Testis (tissue), 3 donors: ENCODE data around the gene TRMT2A. TPM values are rescaled to one million over a fixed set of nuclear protein-coding genes. Genes with fewer than 3 reads are reported as not detected.
A peak's percentile ranks its signal among the peaks of the same experiment; 100 is the strongest.

Source experiments
- DNase-seq: peaks from one replicate; pipeline ENCODE4 v3.0.0-alpha.2; 2019
- H3K27ac ChIP-seq, 2 donors: fragments of 200-600 bp; sonication (generic); one replicate each; pipeline ENCODE4 v1.5.1; 2019
- H3K27me3 ChIP-seq: fragments of 200-600 bp; sonication (generic); one replicate; pipeline ENCODE4 v1.5.1; 2019
- H3K36me3 ChIP-seq: fragments of 200-600 bp; sonication (generic); one replicate; pipeline ENCODE4 v1.5.1; 2017; ENCODE audit warnings: low read depth; ENCODE audit errors: missing control alignments
- H3K4me1 ChIP-seq: fragments of 200-600 bp; sonication (generic); one replicate; pipeline ENCODE4 v1.5.1; 2019
- H3K4me3 ChIP-seq, 2 donors: fragments of 200-600 bp; sonication (generic); one replicate each; pipeline ENCODE4 v1.5.1; 2017 to 2019
- H3K9me3 ChIP-seq: fragments of 200-600 bp; sonication (generic); one replicate; pipeline ENCODE4 v1.5.1; 2017
- POLR2A ChIP-seq: fragments of 450-650 bp; IDR thresholded peaks from one replicate; pipeline ENCODE4 v1.6.1; 2017; ENCODE audit warnings: antibody characterized with exemption, mild to moderate bottlenecking, moderate library complexity
- WGBS, 2 donors: methylation state at CpG; one replicate each; pipeline ENCODE4 v1.1.5; 2018; 5-methylcytosine and 5-hydroxymethylcytosine counted together
- intact Hi-C: fragments of 100-400 bp; cut with DNase I; formaldehyde crosslinking; loops from one replicate; pipeline ENCODE4 v1.15.1; 2023; ENCODE audit warnings: low total_unique reads
- polyA plus RNA-seq: library from polyadenylated mRNA; stranded (reverse); fragments of 350-450 nt; fragmentation: Illumina TruSeq; extraction: RNeasy Lipid Tissue Mini Kit (QIAGEN cat#74804); gene quantifications from one replicate; pipeline ENCODE4 v1.2.3, GENCODE V29; 2014; ENCODE audit warnings: low read depth, low replicate concordance; ENCODE audit not compliant: insufficient read depth
- total RNA-seq, 2 donors: library from RNA; depleted of rRNA; stranded (reverse); fragments of >200 nt; gene quantifications; one replicate each; pipeline ENCODE4 v1.2.3, GENCODE V29; 2016
- TF ChIP-seq, protein P1 (sequence below), 3 experiments: fragments of 450-650 bp in 2 of 3; fragments of 200-600 bp in 1 of 3; sonication (generic) in 1 of 3; IDR thresholded peaks; one replicate each; pipeline ENCODE4 v1.5.1; 2016 to 2019; ENCODE audit warnings: antibody characterized with exemption in 3 of 3, mild to moderate bottlenecking in 2 of 3, moderate library complexity in 1 of 3

Gene TRMT2A
- total and polyA plus RNA-seq, 3 donors from 2014 or later: 82.7 to 122 (median 97.2) TPM

DNA sequence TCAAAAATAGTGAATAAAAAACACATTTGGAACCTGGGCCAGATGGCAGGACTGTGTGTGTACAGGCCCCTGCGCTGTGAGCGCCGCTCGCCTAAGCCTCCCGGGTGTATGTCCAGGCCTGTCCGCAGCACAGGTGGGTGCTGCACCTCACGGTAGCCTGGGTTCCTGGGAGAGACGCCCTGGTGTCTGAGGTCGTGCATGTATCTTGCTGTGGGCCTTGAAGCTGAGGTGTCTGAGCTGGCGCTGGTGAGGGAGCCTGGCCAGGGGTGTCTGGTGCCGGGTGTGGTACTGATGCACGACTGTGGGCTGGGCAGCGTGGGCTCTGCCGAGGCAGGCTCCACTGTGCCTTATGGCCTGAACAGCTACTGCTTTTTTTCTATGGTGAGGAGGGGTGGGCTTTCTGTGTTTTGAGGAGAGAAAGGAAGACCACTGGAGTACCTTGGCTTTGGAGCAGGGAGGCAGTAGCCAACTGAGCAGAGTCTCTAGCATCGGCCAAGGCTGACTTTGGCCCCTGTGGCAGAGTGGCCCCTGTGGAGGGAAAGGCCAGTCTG lies 10.4 kb upstream of the TRMT2A start:
- Histone ChIP-seq H3K36me3 (no peaks in the 10 kb centered on the region), H3K4me3 (no peak overlapping the region), H3K9me3 (no peaks in the 10 kb centered on the region), H3K27ac (no peak overlapping the region), H3K27me3 (no peaks in the 10 kb centered on the region), H3K4me1 (peaks cover 18% of the 10 kb centered on the region)
- intact Hi-C loops: no loop called here
- DNase-seq: no peak
- TF ChIP-seq, protein P1, sequence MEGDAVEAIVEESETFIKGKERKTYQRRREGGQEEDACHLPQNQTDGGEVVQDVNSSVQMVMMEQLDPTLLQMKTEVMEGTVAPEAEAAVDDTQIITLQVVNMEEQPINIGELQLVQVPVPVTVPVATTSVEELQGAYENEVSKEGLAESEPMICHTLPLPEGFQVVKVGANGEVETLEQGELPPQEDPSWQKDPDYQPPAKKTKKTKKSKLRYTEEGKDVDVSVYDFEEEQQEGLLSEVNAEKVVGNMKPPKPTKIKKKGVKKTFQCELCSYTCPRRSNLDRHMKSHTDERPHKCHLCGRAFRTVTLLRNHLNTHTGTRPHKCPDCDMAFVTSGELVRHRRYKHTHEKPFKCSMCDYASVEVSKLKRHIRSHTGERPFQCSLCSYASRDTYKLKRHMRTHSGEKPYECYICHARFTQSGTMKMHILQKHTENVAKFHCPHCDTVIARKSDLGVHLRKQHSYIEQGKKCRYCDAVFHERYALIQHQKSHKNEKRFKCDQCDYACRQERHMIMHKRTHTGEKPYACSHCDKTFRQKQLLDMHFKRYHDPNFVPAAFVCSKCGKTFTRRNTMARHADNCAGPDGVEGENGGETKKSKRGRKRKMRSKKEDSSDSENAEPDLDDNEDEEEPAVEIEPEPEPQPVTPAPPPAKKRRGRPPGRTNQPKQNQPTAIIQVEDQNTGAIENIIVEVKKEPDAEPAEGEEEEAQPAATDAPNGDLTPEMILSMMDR (IDR thresholded peaks at IDR 0.05): no peak
- TF ChIP-seq POLR2A: no peak
- 87% methylated on average over 10 to 15 of the region's 15 CpGs for WGBS, 2 donors

DNA sequence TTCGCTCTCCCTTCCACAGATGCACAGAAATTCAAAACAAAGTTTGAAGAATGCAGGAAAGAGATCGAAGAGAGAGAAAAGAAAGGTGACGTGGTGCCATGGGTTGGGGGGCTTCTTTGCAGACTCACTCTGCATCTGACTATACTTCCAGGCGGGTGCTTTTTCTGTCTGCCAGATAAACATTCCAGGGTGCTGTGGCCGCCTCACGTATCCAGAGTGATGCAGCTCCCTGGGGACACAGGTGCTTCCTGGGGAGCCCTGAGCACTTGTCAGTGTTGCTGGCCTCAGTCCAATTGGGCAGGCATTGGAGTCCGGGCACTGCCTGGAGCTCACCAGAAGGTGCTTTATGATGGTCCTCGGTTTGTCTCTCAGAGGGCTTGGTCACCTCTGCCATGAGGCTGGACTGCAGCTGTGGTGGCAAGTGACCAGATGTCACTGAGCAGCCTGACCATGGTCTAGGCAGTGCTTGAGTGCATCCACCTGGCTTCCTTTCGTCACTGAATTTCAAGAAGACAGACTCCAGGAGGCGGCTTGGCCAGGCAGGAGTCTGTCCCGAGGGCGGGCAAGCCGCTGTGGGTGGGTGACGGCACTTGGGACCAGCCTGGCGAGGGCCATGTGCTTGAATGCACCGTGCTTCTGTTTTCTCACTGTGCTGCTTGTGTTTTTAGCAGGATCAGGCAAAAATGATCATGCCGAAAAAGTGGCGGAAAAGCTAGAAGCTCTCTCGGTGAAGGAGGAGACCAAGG lies 9.4 kb upstream of the TRMT2A start:
- 82 to 84% methylated on average over 15 to 19 of the region's 19 CpGs for WGBS, 2 donors
- intact Hi-C loops: no loop called here

DNA sequence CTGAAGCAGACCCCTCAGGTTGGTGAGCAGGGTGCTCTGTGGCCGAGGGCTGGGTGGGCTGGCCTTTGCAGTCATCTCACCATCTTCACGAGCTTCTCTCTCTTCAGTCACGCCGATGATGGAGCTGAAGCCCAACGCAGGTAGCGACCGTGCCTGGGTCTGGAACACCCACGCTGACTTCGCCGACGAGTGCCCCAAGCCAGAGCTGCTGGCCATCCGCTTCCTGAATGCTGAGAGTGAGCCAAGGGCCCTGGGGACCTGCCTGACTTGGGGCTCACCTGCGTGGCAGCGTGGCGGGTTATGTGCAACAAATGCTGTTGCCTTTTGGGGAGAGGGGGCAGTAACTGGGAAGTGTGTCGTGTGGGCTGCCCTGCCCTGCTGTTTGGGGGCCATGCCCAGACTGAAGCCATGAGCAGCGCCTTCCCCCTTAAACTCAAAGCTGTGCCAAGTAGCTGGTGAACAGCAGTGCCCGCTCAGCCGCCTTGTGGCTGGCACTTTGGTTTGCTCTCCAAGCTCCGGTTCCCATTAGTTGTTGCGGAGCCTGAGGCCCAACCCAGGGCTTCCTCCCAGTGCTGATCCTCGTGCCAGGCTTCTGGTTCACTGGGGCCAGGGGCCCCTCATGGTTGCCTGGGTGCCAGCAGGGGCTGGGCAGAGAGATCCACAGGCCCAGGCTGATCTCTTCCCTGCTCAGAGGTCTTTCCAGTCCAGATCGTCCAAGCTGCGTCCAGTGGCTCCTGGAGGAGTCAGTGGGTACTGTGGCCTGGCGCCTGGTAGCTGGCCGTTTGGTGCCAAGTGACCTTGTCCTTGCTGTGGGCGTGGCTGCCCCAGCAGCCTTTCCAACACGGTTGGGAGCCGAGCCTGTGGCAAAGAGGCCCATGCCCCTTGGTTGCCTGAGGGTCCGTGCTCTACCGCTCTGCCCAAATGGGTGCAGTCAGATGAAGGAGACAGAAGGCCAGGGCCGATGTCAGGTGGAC lies 8.5 kb upstream of the TRMT2A start:
- H3K4me3 ChIP-seq: no peak overlapping the region
- H3K36me3 ChIP-seq: no peaks in the 10 kb centered on the region
- 82 to 89% methylated on average over 27 to 32 of the region's 32 CpGs for WGBS, 2 donors
- no peaks in the 10 kb centered on the region for H3K9me3 ChIP-seq
- TF ChIP-seq, protein P1 (IDR thresholded peaks at IDR 0.05): no peak
- TF ChIP-seq POLR2A: no peak
- H3K27me3 ChIP-seq: no peaks in the 10 kb centered on the region
- peak; percentile 77 for DNase-seq
- H3K27ac ChIP-seq: peak overlapping the region in 1 of 2 donors; percentile 17
- intact Hi-C loops: no loop called here
- H3K4me1 ChIP-seq: peaks cover 14% of the 10 kb centered on the region

More for the DNA sequence above, 9.4 kb upstream of the TRMT2A start:
- no peak overlapping the region for H3K4me3 ChIP-seq
- no peak for TF ChIP-seq POLR2A
- TF ChIP-seq, protein P1 (IDR thresholded peaks at IDR 0.05): no peak
- peaks cover 18% of the 10 kb centered on the region for H3K4me1 ChIP-seq
- no peaks in the 10 kb centered on the region for H3K36me3 ChIP-seq
- no peaks in the 10 kb centered on the region for H3K9me3 ChIP-seq
- no peaks in the 10 kb centered on the region for H3K27me3 ChIP-seq
- no peak overlapping the region for H3K27ac ChIP-seq
- no peak for DNase-seq

DNA sequence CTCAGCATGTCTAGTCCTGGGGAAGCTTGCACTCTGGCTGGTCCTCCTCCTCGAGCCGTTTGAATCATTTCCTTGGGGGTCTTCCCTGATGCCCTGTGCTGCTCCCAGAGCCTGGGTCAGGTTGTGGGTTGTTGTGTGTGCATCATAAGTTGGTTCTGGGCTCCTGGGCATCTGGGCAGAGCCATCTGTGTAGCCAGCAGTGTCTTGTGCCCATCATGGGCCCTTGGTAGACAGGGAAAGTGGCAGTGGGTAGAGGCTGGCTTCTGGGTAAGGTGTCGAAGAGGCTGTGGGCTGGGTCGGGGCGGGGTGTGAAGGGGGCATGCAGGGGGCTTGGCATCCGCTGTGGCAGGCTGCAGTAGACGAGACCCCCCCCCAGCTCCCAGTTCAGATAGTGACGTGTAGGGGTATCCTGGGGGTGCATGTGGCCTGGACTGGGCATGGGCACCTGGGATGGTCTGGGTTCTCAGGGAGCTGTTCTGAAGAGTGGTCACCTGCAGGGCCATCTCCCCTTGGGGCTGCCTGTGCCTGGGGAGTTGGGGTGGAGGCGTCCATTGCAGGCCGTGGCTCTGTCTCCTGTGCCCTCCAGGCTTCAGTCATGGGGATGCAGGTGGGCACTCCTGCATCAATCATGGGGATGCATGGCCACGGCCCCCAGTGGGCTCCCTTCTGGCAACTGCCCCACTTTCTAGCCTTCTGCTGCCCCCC lies 7.2 kb upstream of the TRMT2A start:
- Histone ChIP-seq H3K9me3 (no peaks in the 10 kb centered on the region), H3K36me3 (no peaks in the 10 kb centered on the region), H3K4me1 (peaks cover 7% of the 10 kb centered on the region), H3K27ac (no peak overlapping the region), H3K4me3 (no peak overlapping the region), H3K27me3 (no peaks in the 10 kb centered on the region)
- no peak for DNase-seq
- intact Hi-C loops: no loop called here
- no peak for TF ChIP-seq POLR2A
- TF ChIP-seq, protein P1 (IDR thresholded peaks at IDR 0.05): no peak
- 82 to 87% methylated on average over 5 to 11 of the region's 11 CpGs for WGBS, 2 donors
